Measurements from ENCODE around the gene SUFU.
"Not testable (repeated sequence)": the region's sequence is repeated elsewhere in the genome, so short reads cannot be mapped to it uniquely, and the experiment has no call there.

The SUFU gene

DNA sequence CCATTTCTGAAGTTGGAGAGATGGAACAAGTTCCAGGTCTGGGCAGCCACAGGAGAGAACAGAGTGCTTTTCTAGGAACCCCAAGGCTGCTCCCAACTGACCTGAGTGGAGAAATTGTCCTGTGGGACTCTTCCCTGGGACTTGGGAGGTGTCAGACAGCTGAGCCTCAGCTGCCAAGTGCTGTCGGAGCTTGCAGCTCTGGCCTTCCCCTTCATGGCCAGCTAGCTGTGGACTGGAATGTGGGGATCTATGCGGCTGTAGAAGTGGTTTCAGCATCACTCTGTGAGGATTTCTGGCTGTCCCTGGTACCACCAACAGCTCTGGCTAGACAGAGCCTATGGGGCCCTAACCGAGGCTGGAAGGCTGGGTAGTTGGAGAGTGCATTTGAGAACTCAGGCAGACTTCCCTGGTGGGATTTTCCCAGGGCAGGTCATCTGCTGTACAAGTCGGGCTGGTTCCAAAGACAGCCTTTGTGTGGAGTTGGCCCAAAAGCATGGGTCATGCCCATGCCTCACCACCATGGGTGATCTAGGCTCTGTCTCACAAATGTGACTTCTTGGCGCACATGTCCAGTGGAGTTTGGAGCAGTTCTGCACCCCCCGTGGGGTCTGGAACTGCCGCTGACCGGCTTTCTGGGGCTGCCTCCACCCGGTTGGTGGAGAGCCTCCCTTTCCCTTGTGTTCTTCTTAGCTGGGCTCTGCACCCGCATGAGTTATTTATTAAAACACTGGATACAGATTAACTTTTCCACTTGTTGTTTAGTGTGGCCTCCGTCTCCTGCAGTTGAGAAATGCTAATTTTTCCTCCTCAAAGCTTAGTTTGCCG, 10.9 kb downstream of the SUFU start:
- no peak for DNase-seq (ENCODE audit: low read depth, low spot score)

DNA sequence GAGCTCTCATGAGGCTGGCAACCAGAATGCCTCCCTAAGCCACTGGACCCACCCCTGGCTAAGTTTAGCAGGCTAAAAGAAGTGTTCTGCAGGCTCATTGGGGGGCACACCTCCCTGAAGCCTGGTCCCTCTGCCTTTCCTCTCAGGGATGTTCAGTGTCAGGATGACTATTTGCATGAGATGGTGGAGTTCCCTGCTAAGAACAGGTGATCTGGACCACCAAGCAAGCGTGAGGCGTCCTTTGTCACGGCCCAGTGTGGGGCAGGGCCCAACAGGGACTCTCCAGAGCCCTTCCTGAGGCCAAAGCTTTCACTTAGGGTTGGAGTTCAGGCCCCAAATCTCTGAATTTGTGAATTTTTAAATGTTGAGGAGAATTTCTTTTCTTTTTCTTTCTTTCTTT, 12.0 kb downstream of the SUFU start:
- DNase-seq (ENCODE audit: low read depth, low spot score): no peak

GRCh38 chr10:102517553-102517952, 13.8 kb downstream of the SUFU start:
- DNase-seq (ENCODE audit: low read depth, low spot score): no peak

GRCh38 chr10:102519246-102519825, 15.6 kb downstream of the SUFU start:
- DNase-seq (ENCODE audit: low read depth, low spot score): no peak

GRCh38 chr10:102522874-102523249, 19.1 kb downstream of the SUFU start:
- DNase-seq (ENCODE audit: low read depth, low spot score): no peak

DNA sequence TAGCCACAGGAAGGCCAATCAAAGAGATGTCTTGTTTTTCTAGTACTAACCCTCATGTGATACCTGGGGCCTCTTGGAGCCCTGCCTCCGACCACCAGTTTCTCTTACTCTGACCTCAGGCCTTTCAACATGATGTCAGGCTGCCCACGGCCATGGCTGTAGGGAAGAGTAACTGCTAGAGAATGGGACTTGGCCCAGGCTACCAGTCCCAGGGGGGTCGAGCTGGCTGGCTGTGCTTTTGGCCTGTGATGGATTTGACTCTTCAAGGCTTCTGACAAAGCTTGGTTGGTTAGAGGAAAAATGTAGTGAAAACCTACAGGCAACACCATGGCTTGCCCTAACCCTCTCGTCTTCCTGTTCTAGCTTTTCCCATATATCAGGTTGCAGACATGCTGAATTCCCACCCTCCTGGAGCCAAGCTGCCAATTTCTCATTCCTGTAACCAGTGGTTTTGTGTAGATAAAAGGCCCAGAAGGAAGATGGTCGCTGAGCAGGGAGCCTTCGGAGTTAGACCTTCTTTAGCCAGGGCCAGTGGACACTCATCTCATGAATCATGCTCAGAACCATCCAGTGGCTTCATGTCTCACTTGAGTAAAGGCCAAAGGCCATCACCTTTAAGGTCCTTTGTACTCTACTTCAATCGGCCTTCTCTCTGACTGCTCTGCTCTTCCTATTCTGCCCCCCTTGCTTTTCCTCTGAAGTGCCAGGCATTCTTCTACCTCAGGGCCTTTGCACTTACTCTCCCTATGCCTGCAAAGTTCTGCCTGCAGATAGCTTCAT, 19.7 kb downstream of the SUFU start:
- DNase-seq (ENCODE audit: low read depth, low spot score): no peak

GRCh38 chr10:102524746-102525145, 21.0 kb downstream of the SUFU start:
- no peak for DNase-seq (ENCODE audit: low read depth, low spot score)

GRCh38 chr10:102527546-102527945, 23.8 kb downstream of the SUFU start:
- no peak for DNase-seq (ENCODE audit: low read depth, low spot score)

- DNase-seq (ENCODE audit: low read depth, low spot score): no peak
These were observed 30.6 kb downstream of the SUFU start for GRCh38 chr10:102534333-102534732.

DNA sequence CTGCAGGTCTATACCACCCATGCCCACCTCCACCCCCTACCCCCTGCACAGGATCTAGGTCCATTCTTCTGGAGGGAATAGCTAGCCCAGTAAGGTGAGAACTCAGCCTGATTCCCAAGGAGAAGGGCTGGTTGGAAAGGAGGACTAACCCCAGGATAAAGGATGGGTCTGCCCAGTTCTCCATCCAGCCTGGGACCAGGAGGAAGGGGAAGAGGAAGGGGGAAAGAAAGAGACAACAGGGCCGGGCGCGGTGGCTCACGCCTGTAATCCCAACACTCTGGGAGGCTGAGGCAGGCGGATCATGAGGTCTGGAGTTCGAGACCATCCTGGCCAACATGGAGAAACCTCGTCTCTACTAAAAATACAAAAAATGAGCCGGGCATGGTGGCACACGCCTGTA, 31.2 kb downstream of the SUFU start:
- not testable (repeated sequence) for DNase-seq (ENCODE audit: low read depth, low spot score)

DNA sequence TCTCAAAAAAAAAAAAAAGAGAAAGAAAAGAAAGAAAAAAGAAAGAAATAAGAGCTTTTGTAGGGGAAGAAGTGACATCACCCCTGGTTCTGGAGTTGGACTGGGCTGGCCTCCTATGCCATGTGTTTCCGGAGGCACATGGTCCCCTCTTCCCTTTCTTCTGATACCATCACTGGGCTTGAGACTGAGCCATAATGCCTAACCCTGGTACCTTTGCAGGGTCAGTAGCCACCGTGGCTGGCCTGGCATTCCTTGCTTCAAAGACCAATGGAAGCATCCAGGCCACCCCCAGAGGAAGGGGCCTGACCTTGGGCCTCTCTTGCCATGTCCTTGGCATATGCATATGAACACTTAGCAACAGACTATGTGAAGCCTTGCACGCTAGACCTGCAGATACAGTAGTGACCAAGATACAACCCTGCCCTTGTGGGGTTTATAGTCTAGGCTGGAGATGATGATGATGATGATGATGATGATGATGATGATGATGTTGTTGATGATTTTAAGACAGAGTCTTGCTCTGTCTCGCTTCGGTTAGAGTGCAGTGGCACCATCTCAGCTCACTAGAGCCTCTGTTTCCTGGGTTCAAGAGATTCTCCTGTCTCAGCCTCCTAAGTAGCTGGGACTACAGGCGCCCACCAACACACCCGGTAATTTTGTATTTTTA, 31.8 kb downstream of the SUFU start:
- DNase-seq (ENCODE audit: low read depth, low spot score): no peak

DNA sequence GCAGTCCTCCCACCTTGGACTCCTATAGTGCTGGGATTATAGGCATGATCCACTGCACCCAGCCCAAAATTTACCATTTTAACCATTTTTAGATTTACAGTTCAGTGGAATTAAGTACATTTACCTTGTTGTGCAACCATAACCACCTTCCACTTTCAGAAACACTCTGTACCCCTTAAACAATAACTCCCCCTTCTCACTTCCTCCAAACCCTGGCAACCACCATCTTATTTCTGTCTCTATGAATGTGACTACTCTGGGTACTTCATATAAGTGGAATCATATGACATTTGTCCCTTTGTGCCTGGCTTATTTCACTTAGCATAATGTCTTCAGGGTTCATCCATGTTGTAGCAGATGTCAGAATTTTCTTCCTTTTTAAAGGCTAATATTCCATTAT, 33.6 kb downstream of the SUFU start:
- no peak for DNase-seq (ENCODE audit: low read depth, low spot score)

- no peak for DNase-seq (ENCODE audit: low read depth, low spot score)
These were observed 34.2 kb downstream of the SUFU start for GRCh38 chr10:102537948-102538347.

DNA sequence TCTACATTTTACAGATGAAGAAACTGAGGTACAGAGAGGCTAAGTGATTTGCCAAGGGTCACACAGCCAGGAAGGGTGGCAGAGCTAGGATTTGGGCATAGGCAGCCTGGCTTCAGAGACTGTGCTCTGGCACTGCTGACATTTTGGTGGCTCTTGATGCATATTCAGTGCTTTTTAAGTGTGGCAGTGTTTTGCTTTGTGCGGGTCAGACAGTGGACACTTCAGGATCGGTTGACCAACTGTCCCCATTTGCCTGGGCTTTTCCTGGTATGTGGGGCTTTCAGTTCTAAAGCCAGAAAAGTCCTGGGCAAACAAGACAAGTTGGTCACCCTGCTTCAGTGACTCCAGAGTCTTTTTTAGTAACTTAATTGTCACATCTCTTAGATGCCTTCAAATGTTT, 35.0 kb downstream of the SUFU start:
- DNase-seq (ENCODE audit: low read depth, low spot score): no peak

DNA sequence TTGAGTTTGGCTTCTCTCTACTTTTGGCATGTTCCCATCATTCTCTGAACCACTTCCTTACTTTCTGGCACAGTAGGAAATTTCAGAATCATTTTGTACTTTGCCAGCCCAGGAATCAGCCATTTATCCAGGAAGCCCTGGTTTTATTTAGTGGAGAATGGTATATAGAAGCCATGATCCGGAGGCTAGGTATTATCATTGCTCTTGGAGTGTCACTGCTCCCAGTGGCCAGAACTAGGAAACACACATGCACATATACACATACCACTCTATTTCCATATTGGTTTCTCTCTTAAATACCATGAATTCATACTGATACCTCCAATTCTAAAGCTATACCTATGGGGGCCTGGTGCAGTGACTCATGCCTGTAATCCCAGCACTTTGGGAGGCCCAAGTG, 36.3 kb downstream of the SUFU start:
- DNase-seq (ENCODE audit: low read depth, low spot score): no peak

GRCh38 chr10:102542800-102543418, 39.1 kb downstream of the SUFU start:
- no peak for DNase-seq (ENCODE audit: low read depth, low spot score)

- no peak for DNase-seq (ENCODE audit: low read depth, low spot score)
These were observed 41.6 kb downstream of the SUFU start for GRCh38 chr10:102545265-102545871.

GRCh38 chr10:102545997-102546396, 42.2 kb downstream of the SUFU start:
- no peak for DNase-seq (ENCODE audit: low read depth, low spot score)

GRCh38 chr10:102546606-102547320, 43.0 kb downstream of the SUFU start:
- DNase-seq (ENCODE audit: low read depth, low spot score): no peak

GRCh38 chr10:102549549-102549948, 45.8 kb downstream of the SUFU start:
- DNase-seq (ENCODE audit: low read depth, low spot score): no peak

All from activated CD4-positive, CD25-positive, alpha-beta regulatory T cell treated with anti-CD3 and anti-CD28 coated beads, Interleukin-2, amount 50 U/mL, for 16 hours (primary cell).